ENCODE measurements around the gene ABHD16B.

The ABHD16B gene

GRCh38 chr20:63897978-63898561, 36.8 kb downstream of the ABHD16B start:
- no peak for DNase-seq

GRCh38 chr20:63898882-63899558, 37.7 kb downstream of the ABHD16B start:
- peak in 1 of 2 donors; percentile 12 for DNase-seq

GRCh38 chr20:63900413-63900812, 39.1 kb downstream of the ABHD16B start:
- DNase-seq: no peak

GRCh38 chr20:63903796-63904561, 42.7 kb downstream of the ABHD16B start:
- peak in 1 of 2 donors; percentile 22 for DNase-seq

GRCh38 chr20:63908008-63908682, 46.8 kb downstream of the ABHD16B start:
- DNase-seq: no peak

- DNase-seq: peak in 1 of 2 donors; percentile 4
Observed at GRCh38 chr20:63911176-63911575, 49.9 kb downstream of the ABHD16B start.
